HG03442 (cell line): ENCODE measurements around the gene FAM110D.

Experiments used
- ATAC-seq: cut with Tn5 transposase; IDR thresholded peaks from one replicate; pipeline ENCODE4 v1.9.1; 2021; ENCODE audit warnings: mild to moderate bottlenecking, moderate library complexity; ENCODE audit not compliant: unreplicated experiment

Gene FAM110D

DNA sequence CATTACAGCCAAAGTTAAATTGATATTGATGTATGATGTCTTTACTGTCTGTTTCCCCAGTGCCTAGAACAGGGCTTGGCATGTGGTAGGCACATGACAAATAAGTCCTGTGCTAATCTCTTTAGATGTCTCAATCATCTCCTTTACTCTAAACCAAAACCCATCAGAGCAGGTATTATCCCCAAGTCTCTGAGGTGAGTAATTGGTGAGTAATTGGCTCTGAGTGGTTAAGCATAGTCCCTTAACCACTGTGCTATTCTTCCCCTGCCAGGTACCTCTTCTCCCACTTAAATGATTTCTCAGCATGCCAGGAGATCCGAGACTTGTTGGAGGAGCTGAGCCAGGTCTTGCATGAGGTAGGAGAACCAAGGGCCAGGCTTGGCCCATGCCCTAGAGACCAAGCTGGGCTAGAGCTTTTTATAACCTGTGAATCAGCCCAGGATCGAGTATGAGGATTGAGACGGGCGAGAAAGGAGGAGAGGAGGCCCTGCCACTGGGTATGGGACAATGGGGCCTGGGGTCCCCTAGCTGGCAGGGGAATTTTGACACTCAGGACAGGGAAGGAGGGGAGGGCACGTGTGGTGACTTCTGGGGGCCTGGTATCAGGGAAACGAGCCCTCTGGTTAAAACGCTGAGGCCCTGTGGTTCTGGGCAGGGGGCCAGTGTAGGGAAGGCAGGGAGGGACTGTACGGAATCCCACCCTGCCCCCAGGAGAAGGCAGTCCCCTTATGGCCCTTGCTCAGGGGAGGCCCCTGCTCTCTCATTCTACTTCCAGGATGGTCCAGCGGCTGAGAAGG lies 22.9 kb downstream of the FAM110D start:
- no peak for ATAC-seq

- ATAC-seq, result no peak
Observed at GRCh38 chr1:26182383-26182696, 23.5 kb downstream of the FAM110D start.

GRCh38 chr1:26184086-26184485 lies 25.2 kb downstream of the FAM110D start:
- no peak for ATAC-seq

- ATAC-seq, result no peak
Observed at GRCh38 chr1:26184883-26185282, 26.0 kb downstream of the FAM110D start.

- ATAC-seq, result no peak
Observed at GRCh38 chr1:26187882-26188281, 29.0 kb downstream of the FAM110D start.

GRCh38 chr1:26188477-26188876 lies 29.6 kb downstream of the FAM110D start:
- ATAC-seq, result no peak

DNA sequence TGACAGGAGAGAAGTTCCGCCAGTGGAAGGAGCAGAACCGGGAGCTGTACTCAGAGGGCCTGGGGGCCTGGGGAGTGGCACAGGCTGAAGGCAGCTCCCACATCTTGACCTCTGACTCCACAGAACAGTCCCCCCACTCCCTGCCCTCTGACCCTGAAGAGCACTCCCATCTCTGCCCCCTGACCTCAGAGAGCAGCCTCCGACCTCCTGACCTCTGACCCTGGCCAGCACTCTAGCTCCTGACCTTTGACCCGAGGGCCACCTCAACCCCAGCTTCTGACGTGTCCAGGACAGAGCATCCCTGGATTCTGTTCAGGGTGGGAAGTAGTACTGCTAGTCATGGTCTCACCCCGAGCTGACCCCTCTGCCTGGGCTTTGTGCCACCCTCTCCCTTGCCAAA lies 30.5 kb downstream of the FAM110D start:
- no peak for ATAC-seq

- no peak for ATAC-seq
Observed at GRCh38 chr1:26189751-26190275, 30.9 kb downstream of the FAM110D start.

GRCh38 chr1:26190373-26190987 lies 31.6 kb downstream of the FAM110D start, which contains the start of gene CATSPER4:
Gene CATSPER4, plus strand, starts transcription at chr1:26190602. Its CDS starts 26 bp downstream, at chr1:26190628.
- ATAC-seq, result no peak

- no peak for ATAC-seq
Observed at GRCh38 chr1:26191739-26192138, 32.9 kb downstream of the FAM110D start.

DNA sequence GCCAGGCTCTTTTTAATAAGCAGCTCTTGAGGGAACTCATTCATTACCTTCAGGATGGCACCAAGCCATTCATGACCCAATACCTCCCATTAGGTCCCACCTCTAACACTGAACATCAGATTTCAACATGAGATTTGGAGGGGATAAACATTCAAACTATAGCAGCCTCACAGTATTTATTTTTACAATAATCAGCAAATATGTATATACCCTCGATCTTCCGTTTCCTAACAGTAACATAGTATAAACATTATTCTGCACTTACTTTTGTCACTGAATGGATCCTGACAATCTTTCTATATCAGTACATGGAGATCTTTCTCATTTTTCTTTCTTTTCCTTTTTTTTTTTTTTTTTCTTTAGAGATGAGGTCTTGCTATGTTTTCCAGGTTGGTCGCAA lies 36.9 kb downstream of the FAM110D start:
- ATAC-seq, result no peak

- ATAC-seq, result no peak
Observed at GRCh38 chr1:26197301-26197700, 38.4 kb downstream of the FAM110D start.

- no peak for ATAC-seq
Observed at GRCh38 chr1:26197813-26198212, 38.9 kb downstream of the FAM110D start.

DNA sequence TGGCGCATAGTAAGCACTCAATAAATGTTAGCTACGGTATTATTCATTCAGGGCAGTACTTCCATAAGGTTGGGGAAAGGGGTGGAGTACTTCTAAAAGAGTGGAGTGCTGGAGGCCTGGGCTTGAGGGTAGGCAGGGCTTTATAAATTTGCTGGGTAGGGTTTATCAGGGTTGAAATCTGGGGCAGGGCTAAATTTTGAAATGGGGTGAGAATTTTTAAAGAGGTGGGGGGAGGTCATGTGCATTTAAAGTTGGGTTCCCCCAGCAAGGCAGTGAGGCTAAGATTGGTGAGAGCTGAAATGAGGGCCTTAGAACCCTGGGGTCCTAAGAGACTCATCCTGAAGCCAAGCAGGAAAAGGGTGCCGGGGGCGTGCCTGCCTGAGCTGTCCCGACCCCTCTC lies 41.5 kb downstream of the FAM110D start:
- no peak for ATAC-seq

DNA sequence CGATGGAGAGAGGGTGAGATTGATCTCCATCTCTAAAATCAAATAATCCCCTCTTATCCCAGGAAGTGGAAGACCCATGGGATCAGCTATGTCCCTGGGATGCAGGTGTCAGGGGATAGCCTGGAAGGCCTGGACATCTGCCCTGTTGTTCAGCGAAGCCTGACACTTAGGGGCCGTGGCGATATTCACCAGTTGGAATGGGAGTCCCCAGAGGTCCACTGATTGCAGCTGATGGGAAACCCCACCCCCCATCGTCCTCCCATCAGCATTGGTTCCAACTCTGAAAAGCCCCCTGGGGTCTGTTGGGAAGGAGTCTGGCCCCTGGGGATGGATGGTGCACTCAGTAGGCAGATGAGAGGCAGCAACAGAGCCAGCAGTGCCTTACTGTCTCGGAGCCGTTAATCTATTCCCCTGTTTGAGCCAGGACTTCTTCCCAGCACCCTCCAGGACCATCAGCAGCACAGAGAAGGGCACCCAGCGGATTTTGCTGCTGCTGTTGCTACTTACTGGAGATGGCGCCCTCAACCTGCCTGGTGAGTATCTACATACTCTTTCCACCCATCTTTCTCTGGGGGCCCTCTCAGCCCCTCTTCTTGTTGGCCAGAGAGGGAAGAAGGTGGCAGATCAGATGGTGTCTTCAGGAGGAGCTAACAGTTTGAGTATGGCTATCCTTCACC lies 44.9 kb downstream of the FAM110D start:
- no peak for ATAC-seq

DNA sequence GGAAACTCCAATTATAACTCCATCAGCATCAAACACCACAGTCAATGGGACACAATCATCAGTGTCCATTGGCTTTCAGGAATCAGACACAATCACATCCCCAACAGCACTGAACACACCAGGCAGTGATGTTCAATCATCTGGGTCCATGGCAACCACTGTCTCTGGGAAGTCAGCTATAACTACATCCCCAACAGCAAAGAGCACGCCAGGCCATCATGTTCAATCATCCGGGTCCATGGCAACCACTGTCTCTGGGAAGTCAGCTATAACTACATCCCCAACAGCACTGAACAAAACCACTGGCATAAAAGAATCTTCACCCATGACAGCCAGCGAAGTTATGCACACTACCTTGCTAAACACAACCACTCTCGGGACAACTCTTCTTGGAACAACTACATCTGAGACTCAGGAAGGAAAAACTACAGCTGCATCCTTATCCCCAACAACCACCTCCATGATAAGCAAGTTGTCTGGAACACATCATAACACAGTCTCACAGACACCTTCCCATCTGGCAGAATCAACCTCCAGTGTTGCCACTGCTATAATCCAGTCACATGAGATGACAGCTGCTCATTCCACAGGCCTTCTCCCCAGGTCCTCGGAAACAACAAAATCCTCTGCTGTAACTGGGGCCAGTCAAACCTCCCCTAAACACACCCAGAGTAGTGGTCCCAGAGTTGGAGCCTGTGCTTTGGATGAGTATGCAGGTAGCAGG lies 51.4 kb downstream of the FAM110D start:
- no peak for ATAC-seq

GRCh38 chr1:26212726-26213125 lies 53.8 kb downstream of the FAM110D start:
- no peak for ATAC-seq

DNA sequence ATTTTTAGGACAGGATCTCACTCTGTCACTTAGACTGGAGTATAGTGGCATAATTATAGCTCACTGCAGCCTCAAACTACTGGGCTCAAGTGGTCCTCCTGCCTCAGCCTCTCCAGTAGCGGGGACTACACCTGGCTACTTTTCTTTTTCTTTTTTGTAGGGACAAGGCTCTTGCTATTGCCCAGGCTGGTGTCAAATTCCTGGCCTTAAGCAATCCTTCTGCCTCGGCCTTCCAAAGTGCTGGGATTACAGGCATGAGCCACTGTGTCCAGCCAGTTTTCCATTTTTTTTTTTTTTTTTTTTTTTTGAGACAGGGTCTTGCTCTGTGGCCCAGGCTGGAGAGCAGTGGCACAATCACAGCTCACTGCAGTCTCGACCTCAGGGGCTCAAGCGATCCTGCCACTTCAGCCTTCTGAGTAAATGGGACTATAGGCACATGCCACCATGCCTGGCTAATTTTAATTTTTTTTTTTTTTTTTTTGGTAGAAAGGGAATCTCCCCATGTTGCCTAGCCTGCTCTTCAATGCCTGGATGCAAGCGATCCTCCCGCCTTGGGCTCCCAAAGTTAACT lies 54.5 kb downstream of the FAM110D start:
- ATAC-seq, result no peak
